Suppressor macrophage treated with lipopolysaccharide for 1 hour (primary cell): ENCODE results near the gene RARRES2.
"Not testable (repeated sequence)": the region's sequence is repeated elsewhere in the genome, so short reads cannot be mapped to it uniquely, and the experiment has no call there.

Experiments used
- DNase-seq, 3 donors: peaks; one replicate each; pipeline ENCODE4 v3.0.0-alpha.2; 2020 to 2022

The RARRES2 gene

GRCh38 chr7:150336746-150337145 lies 4.7 kb downstream of the RARRES2 start:
- no peak for DNase-seq

- DNase-seq: no peak
Observed at GRCh38 chr7:150335774-150336112, 5.7 kb downstream of the RARRES2 start.

GRCh38 chr7:150335108-150335773 lies 6.2 kb downstream of the RARRES2 start:
- no peak for DNase-seq

- no peak for DNase-seq
Observed at GRCh38 chr7:150334108-150334507, 7.3 kb downstream of the RARRES2 start.

- DNase-seq: no peak
Observed at GRCh38 chr7:150333659-150334058, 7.8 kb downstream of the RARRES2 start.

GRCh38 chr7:150332852-150333635 lies 8.4 kb downstream of the RARRES2 start:
- no peak for DNase-seq

GRCh38 chr7:150330211-150330885 lies 11.1 kb downstream of the RARRES2 start:
- DNase-seq: no peak

- DNase-seq: no peak
Observed at GRCh38 chr7:150329331-150330120, 11.9 kb downstream of the RARRES2 start.

- no peak for DNase-seq
Observed at GRCh38 chr7:150327308-150327707, 14.1 kb downstream of the RARRES2 start.

- DNase-seq: no peak
Observed at GRCh38 chr7:150326657-150327268, 14.7 kb downstream of the RARRES2 start.

GRCh38 chr7:150325901-150326300 lies 15.5 kb downstream of the RARRES2 start:
- no peak for DNase-seq

- DNase-seq: peak; percentile 53 to 66 (median 53)
Observed at GRCh38 chr7:150325110-150325611, 16.3 kb downstream of the RARRES2 start.

- DNase-seq: peak in 2 of 3 donors; percentile 22 to 25
Observed at GRCh38 chr7:150324373-150324961, 17.0 kb downstream of the RARRES2 start.

- DNase-seq: no peak
Observed at GRCh38 chr7:150323682-150324372, 17.6 kb downstream of the RARRES2 start.

- peak in 1 of 3 donors; percentile 29 for DNase-seq
Observed at GRCh38 chr7:150322833-150323681, 18.4 kb downstream of the RARRES2 start, which contains the start of the genes ACTR3C and LRRC61. Gene ACTR3C, minus strand, starts transcription at chr7:150323545. Its CDS starts 28,249 bp downstream, at chr7:150295296. Gene LRRC61, plus strand, starts transcription at chr7:150323355. Its CDS starts 13,507 bp downstream, at chr7:150336862.

- DNase-seq: peak in 1 of 3 donors; percentile 41
Observed at GRCh38 chr7:150322114-150322832, 19.2 kb downstream of the RARRES2 start.

- DNase-seq: no peak
Observed at GRCh38 chr7:150321788-150322113, 19.7 kb downstream of the RARRES2 start.

- DNase-seq: no peak
Observed at GRCh38 chr7:150317748-150318444, 23.5 kb downstream of the RARRES2 start.

- not testable (repeated sequence) for DNase-seq
Observed at GRCh38 chr7:150316987-150317386, 24.4 kb downstream of the RARRES2 start.
